GM12891 (cell line): ENCODE data around the gene PRX.

Source experiments
- POLR2A ChIP-seq: IDR thresholded peaks from 2 replicates; pipeline ENCODE4 v1.6.1; 2011; ENCODE audit warnings: low read depth, low read length, control low read depth
- POLR2AphosphoS5 ChIP-seq: IDR thresholded peaks from 2 replicates; pipeline ENCODE4 v1.6.1; 2011; ENCODE audit warnings: low read depth, low read length, control low read depth
- TAF1 ChIP-seq: IDR thresholded peaks from 2 replicates; pipeline ENCODE4 v1.6.1; 2011; ENCODE audit warnings: low read depth, low read length, control low read depth

DNA sequence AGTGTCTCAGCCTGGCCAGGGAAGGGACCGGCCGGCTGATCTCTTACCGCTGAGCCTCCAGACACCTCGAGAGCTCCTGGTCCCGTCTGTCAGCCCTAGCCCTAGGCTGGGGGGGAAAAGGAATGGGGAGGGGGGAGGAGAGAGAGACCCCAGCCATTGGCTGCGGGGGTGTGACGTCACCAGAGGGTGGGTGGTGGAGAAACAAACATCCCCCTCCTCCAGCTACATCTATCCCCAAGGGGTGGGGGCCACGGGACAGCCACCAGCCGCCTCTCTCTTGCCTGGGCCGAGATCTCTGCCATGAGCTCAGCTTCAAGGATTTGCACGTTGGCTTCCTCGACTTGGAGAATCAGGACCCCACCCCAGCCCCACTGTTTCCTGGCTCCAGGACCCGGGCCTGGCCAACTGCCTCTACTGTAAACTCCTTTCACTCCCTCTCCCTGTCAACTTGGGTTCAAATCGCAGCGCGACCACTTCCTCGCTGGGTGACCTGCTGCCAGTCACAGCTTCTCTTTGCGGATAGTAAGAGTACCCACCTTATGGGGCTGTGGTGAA lies at the start of gene PRX:
- TF ChIP-seq TAF1 (no peak), POLR2AphosphoS5 (no peak), POLR2A (no peak)
